Stimulated activated CD8-positive, alpha-beta memory T cell treated with anti-CD3 and anti-CD28 coated beads, Interleukin-15, amount 100 ng/mL, for 24 hours (primary cell): ENCODE data around the gene ADPRHL1.
"Not testable (repeated sequence)": the region's sequence is repeated elsewhere in the genome, so short reads cannot be mapped to it uniquely, and the experiment has no call there.

Source experiments
- DNase-seq: peaks from one replicate; pipeline ENCODE4 v3.0.0-alpha.2; 2020; ENCODE audit warnings: low read depth

Gene ADPRHL1

GRCh38 chr13:113371061-113371460, 82.2 kb downstream of the ADPRHL1 start:
- DNase-seq: no peak

- no peak for DNase-seq
Measured at GRCh38 chr13:113369881-113370280, 83.4 kb downstream of the ADPRHL1 start.

- no peak for DNase-seq
Measured at GRCh38 chr13:113369189-113369588, 84.1 kb downstream of the ADPRHL1 start.

GRCh38 chr13:113368353-113368752, 84.9 kb downstream of the ADPRHL1 start:
- DNase-seq: not testable (repeated sequence)

- DNase-seq: no peak
Measured at GRCh38 chr13:113367771-113368170, 85.5 kb downstream of the ADPRHL1 start.

- no peak for DNase-seq
Measured at GRCh38 chr13:113367020-113367560, 86.2 kb downstream of the ADPRHL1 start.

- no peak for DNase-seq
Measured at GRCh38 chr13:113365971-113366588, 87.2 kb downstream of the ADPRHL1 start.

GRCh38 chr13:113365583-113365970, 87.7 kb downstream of the ADPRHL1 start:
- DNase-seq: no peak

- no peak for DNase-seq
Measured at GRCh38 chr13:113364901-113365582, 88.2 kb downstream of the ADPRHL1 start.

- DNase-seq: no peak
Measured at GRCh38 chr13:113364311-113364889, 88.9 kb downstream of the ADPRHL1 start.

GRCh38 chr13:113361406-113361805, 91.9 kb downstream of the ADPRHL1 start:
- DNase-seq: no peak

- DNase-seq: no peak
Measured at GRCh38 chr13:113360446-113360845, 92.8 kb downstream of the ADPRHL1 start.

GRCh38 chr13:113359571-113359970, 93.7 kb downstream of the ADPRHL1 start:
- DNase-seq: no peak

- no peak for DNase-seq
Measured at GRCh38 chr13:113358653-113359190, 94.6 kb downstream of the ADPRHL1 start.

GRCh38 chr13:113357529-113357928, 95.8 kb downstream of the ADPRHL1 start:
- DNase-seq: no peak

- DNase-seq: no peak
Measured at GRCh38 chr13:113356596-113356995, 96.7 kb downstream of the ADPRHL1 start.

GRCh38 chr13:113355621-113356020, 97.7 kb downstream of the ADPRHL1 start:
- DNase-seq: no peak

- DNase-seq: no peak
Measured at GRCh38 chr13:113354831-113355610, 98.3 kb downstream of the ADPRHL1 start.

- DNase-seq: no peak
Measured at GRCh38 chr13:113353254-113353653, 100.0 kb downstream of the ADPRHL1 start.

GRCh38 chr13:113351514-113352026, 101.7 kb downstream of the ADPRHL1 start:
- no peak for DNase-seq

GRCh38 chr13:113350938-113351335, 102.4 kb downstream of the ADPRHL1 start:
- no peak for DNase-seq
